ENCODE measurements around the gene ARPC2.

Gene ARPC2

DNA sequence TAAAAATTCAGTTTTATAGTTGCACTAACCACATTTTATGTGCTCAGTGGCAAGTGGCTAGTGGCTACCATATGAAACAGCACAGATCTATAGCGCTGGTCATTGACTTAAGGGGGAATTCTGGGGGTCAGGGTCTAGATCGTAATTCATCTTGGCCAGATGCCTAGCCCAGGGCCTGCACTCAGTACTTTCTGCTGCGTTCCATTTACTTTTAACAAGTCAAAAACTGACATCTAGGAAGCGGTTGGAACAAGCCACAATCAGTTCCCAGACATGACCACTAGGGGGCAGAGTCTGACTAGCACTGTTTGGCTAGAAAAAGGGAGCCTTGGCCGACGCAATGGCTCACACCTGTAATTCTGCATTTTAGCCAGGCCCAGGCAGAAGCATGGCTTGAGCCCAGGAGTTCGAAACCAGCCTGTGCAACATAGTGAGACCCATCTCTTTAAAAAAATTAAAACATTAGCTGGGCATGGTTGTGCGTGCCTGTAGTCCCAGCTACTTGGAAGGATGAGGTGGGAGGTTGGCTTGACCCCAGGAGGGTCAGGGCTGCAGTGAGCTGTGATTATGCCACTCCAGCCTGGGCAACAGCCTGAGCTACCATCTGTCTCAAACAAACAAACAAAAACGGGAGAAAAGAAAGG lies 84.3 kb downstream of the ARPC2 start:
- no peak for TF ChIP-seq ZFX (IDR thresholded peaks at IDR 0.05)
- TF ChIP-seq, protein P1, sequence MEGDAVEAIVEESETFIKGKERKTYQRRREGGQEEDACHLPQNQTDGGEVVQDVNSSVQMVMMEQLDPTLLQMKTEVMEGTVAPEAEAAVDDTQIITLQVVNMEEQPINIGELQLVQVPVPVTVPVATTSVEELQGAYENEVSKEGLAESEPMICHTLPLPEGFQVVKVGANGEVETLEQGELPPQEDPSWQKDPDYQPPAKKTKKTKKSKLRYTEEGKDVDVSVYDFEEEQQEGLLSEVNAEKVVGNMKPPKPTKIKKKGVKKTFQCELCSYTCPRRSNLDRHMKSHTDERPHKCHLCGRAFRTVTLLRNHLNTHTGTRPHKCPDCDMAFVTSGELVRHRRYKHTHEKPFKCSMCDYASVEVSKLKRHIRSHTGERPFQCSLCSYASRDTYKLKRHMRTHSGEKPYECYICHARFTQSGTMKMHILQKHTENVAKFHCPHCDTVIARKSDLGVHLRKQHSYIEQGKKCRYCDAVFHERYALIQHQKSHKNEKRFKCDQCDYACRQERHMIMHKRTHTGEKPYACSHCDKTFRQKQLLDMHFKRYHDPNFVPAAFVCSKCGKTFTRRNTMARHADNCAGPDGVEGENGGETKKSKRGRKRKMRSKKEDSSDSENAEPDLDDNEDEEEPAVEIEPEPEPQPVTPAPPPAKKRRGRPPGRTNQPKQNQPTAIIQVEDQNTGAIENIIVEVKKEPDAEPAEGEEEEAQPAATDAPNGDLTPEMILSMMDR (conservative IDR thresholded peaks at IDR 0.05): peak; percentile 93
- no peak overlapping the region for H3K27ac ChIP-seq
